Frontal cortex (tissue), 4 donors: ENCODE measurements around the gene NTM. TPM values are rescaled to one million over a fixed set of nuclear protein-coding genes. Genes with fewer than 3 reads are reported as not detected.
A peak's percentile ranks its signal among the peaks of the same experiment; 100 is the strongest.

Source experiments
- DNase-seq, 2 donors: peaks; one replicate each; pipeline ENCODE4 v3.0.0; 2012; ENCODE audit warnings: low spot score in 2 of 2
- FAIRE-seq: peaks from 2 replicates; lab custom pipeline; 2012; peaks lifted over from hg19 to GRCh38; lab: Jason Lieb, UNC
- total RNA-seq: library from RNA; depleted of rRNA; stranded (reverse); fragments of >200 nt; gene quantifications from one replicate; pipeline ENCODE4 v1.2.3, GENCODE V29; 2014
- donor health status: control.
- donor health status: control.
- donor health status: control.

The NTM gene
- total RNA-seq, 1 donor from 2014 or later: 119 TPM

GRCh38 chr11:131739243-131739882, 368.9 kb downstream of the NTM start:
- DNase-seq (no peak), FAIRE-seq (no peak)

DNA sequence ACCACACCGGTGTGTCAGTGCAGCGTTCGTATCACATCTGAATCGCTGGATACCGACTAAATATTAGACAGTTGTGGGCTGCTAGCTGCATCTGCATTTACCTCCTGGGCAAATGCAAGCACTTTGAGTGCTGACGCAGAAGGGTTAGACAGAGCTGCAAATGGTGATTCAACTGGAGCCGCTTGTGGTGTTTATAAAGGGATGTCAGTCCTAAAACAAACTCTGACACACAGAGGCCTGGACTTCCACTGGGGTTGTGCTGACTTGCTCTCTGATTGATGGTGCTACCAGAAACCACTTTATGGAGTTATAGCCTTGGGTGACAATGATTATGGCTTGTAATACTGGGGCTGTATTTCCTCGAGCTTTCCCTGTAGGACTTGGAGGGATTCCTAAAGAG, 374.4 kb downstream of the NTM start:
- DNase-seq (no peak), FAIRE-seq (no peak)

- DNase-seq (no peak), FAIRE-seq (no peak)
Observed at GRCh38 chr11:131745405-131745804, 375.0 kb downstream of the NTM start.

GRCh38 chr11:131746201-131746600, 375.8 kb downstream of the NTM start:
- no peak for DNase-seq
- FAIRE-seq: no peak

DNA sequence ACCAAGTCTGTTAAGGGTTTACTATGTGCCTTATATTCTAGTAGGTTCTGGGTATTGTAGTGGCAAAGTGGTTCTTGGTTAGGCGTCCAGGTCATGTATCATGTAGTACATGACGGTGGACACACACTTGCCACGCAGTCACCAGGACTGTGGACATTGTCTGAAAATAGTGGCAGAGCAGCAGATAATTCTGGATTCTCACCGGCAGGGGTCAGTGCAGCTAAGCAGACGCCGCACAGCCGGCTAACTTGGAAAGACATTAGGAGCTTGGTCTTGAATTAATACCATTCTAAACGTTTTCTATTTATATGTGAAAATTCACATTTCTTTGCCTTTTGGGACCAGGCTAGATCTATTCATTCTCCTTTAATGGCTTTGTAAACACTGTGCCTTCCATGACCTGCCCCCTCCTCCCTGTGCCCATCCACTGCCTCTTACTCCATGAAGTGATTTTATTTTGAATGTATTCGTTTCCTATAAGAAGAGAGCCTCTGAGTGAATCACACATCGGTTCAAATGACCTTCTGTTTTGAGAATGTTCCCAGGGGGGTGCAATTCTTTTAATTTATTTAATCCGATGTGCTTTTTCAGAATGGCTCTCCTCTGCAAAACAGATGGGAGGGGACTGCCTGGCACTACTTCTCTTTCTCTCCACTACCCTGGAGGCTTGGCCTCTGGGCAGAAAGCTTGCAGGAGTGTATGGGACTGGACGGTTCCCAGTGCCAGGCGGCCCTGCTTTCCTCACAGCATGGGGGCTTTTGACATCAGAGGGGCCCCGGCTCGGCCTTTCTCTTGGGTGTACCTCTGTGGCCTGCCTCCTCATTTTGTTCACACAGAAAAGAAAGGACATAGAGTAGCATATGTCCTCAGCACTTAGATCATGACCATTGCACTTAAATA, 378.0 kb downstream of the NTM start:
- DNase-seq (peak; percentile 19 to 55), FAIRE-seq (peak; percentile 34)

DNA sequence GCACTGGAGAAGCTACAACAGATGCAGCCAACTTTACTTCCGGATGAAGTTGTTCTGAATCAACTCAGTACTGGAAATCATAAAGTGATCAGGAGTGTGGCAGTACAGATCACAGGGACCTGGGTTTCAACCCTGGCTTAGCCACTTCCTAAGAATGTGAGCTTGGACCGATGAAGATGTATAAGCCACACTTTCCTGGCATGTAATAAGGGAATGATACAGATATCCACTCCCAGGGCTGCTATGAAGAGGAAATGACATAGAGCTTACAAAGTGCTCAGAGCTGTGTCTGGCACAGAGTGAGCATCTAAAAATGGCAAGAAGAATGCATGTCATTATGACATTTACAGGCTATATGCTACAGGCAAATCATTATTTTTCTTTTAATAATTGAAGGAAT, 378.7 kb downstream of the NTM start:
- DNase-seq (no peak), FAIRE-seq (no peak)

- FAIRE-seq (no peak), DNase-seq (no peak)
Observed at GRCh38 chr11:131750152-131750551, 379.7 kb downstream of the NTM start.

- no peak for DNase-seq
- no peak for FAIRE-seq
Observed at GRCh38 chr11:131750692-131751091, 380.3 kb downstream of the NTM start.

GRCh38 chr11:131754671-131755070, 384.3 kb downstream of the NTM start:
- DNase-seq (no peak), FAIRE-seq (no peak)

DNA sequence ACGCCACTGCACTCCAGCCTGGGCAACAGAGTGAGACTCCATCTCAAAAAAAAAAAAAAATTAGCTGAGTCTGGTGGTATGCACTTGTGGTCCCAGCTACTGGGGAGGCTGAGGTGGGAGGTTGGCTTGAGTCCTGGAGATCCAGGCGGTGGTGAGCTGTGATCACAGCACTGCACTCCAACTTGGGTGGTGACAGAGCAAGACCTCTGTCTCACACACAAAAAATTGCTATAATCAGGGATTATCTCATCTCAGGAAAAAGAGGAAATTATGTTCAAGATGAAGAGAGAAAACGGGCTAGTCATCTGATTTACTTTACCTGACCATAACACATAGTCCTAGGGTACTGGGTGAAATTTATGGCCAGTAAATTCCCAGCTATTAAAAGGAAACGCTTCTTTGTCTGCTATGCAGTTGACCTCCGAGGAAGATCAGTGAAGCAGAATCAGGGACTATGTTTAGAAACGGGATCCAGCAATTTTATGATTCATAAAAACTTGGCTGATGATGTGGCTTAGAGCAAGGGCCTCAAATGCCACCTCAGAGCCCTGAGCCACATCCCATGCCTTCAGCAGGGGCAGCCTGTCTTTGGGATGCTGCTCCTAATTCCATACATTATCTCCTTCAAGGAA, 386.2 kb downstream of the NTM start:
- no peak for FAIRE-seq

GRCh38 chr11:131758726-131759125, 388.3 kb downstream of the NTM start:
- no peak for FAIRE-seq
- no peak for DNase-seq

More for the DNA sequence above, 386.2 kb downstream of the NTM start:
- no peak for DNase-seq

DNA sequence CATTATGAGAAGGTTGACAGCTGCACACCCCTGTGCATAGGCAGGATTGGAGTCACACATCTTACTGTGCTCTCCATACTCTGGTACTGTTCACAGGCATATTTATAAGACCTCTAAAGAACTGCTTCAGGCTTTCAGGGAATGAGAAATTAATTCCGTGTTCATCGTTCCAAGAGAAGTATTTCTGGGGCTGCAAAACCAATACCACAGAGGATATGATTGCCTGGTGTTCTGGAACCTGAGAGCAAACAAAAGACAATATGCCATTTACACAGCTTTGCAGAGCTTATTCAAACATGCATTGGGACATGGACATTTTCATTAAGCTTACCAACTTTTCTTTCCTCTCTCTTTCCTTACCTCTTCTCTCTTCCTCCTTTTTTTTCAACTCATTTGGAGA, 388.7 kb downstream of the NTM start:
- FAIRE-seq (no peak), DNase-seq (no peak)

DNA sequence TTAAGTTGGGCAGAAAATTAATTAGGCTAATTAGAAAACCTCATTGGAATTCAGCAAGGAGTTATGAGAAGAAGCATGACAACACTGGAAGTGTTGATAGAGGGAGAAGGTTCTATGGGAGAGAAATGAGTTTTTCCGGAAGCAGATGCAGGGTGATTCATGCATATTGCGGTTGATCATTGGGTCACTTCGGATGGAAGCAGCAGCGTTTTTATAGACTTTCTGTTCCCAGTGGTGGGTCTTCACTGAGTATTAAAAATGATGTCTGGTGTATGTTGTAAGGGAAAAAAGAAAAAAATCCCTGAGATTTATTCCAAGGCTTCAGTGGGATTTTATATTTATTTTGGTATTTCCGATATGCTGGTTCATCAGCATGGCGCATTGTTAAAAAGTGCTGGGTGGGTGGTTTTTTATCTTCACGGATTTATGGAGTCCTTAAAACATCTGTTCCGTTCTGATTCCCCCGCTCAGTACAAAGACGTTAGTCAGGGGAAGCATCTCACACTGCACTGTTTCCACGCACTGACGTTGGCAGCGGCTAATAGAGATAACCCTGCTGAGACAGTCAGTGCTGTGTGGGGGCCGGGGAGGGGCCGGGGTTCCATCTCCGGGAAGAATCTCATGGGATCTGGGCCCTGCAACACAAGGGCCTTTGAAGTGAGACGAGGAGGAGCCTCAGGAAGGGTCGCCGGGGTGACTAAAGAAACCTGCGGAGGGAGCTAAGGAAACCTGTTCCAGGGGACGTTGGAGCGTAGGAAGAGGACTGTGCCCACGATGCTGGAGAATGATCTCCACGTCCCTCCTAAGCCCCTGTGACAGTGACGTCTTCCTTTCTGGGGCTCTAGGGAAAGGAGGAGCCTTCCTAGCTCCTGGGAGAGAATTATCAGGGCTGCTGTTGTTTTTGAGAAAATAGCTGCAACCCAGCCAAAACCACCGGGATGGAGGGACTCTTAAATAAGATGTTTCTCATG, 390.0 kb downstream of the NTM start:
- DNase-seq (no peak), FAIRE-seq (no peak)

DNA sequence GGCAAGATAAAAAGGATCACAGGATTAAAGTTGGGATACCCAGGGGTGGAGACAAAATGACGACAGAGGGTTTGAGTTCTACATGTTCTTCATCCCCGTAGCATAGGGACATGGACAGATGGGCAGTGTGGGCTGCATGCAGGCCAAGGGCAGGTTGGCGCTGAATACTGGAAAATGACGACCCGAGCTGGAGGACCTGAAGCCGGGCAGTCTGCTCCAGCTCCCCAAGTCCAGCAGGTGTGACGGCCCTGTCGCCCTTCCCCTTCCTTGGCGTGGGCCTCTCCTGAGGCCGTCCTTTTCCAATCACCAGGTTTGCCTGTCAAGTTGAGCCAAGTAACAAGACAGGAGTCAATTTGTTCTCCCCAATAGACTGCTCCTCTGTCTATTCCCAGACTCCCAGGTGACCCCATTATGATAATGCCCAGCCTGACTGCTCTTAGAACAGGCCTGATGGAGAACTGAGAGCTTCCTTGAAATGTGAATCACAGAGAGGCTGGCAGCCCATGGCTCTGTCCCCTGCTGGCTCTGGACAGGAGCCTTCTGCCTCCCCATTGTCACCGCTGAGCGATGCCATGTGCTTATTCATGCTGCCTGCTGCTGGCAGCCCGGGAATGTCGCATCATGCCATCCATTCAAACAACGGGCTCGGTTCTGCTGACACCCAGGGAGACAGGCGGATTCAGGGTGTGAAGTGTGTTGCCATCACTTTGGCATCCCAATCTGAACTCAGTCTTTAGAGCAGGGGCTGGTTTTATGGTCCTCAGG, 392.1 kb downstream of the NTM start:
- peak; percentile 29 to 44 for DNase-seq
- no peak for FAIRE-seq

DNA sequence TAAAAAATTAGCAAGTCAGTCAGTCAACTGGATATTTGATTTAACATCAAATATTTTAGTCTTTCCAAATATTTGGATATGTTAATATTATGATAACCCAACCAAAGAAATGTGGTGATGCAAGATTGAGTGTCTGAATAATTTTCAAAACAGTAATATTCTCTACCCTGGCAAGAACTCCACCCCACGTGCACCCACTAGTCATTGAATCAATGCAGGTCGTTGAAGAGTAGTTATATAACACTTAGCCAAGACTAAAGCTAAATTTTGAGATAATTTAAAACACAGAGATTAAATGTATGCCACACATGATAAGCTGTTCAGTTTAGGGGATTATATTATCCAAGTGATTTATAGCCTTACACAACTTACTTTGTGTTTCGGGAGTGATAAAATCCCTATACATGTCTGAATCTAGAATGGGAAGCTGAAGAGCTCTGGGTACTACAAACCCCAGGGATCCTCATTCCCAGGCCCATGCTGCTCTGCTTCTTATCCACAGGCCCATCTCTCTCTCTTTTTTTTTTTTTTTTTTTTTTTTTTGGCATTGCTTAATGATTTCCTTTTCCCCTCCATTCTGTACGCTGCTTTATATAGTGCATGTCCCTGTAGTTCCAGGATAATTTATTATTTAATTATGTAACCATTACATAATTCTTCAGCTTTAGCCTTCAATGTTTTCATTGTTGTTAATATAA, 392.9 kb downstream of the NTM start:
- FAIRE-seq (no peak), DNase-seq (no peak)

DNA sequence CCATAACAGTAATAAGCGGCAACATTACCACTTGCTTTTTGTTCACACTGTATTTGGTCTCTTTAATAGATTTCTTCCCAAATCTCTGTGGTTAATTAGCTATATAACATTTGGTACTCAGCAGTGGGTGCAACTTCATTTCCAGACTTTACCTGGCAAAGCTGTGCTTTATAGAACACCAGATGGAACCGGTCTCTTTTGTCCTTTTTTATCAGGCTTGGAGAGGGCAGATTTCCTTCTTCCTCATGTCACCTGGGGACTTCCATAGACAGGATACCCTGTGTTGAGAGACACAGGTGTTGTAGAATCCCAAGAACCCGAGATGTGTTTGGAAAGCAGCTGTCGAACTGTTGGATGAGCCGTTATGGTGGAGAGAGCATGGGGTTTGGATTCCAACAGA, 393.7 kb downstream of the NTM start:
- DNase-seq (no peak), FAIRE-seq (no peak)

DNA sequence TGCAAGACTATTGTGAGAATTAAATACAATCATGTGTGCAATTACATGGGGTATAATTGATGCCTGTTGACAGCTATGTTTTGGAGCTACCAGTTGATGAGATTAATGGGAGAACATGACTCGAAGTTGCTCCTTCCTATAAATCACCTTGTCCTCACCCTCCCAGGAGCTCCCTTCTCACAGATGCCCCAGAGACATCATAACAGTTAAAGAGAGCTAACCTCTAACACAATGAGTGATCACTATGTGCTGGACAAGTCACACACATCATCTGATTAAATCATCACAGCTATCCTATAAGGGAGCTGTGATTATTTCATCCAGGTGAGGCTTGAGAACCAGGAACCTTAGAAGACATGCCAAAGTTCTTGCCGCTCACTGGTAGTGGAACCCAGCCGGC, 394.2 kb downstream of the NTM start:
- no peak for FAIRE-seq

DNA sequence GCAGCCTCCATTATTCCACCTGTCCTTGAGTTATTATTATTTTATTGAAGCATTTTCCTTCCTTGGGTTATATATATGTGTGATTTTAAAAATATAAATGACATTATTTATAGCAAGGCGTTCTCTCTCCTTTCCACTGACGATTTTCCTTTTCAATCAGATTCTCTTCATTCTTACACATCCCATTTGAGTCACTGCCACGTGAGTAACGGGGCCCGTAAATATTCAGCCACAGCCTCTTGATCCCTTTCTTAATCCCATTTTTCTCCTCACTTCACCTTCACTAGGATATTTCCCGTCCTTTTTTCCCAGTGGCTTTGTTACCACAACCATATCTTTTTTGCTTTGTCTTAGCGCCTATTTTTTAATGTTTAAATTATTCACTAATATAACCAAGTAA, 396.2 kb downstream of the NTM start:
- DNase-seq: no peak
- no peak for FAIRE-seq

More for the DNA sequence above, 394.2 kb downstream of the NTM start:
- DNase-seq: no peak
